PFSK-1 (cell line): Measurements from ENCODE around the gene ZNF740.

Experiments used
- FOXP2 ChIP-seq: optimal IDR thresholded peaks from 2 replicates; pipeline ENCODE3; 2011; ENCODE audit warnings: borderline replicate concordance, control low read depth, inconsistent platforms; ENCODE audit not compliant: insufficient read depth; ENCODE audit errors: extremely low read length, extremely low read depth
- POLR2AphosphoS5 ChIP-seq: IDR thresholded peaks from 2 replicates; pipeline ENCODE4 v1.6.1; 2012; ENCODE audit warnings: low read depth, mild to moderate bottlenecking, control low read depth, low read length, moderate library complexity
- SIN3A ChIP-seq: IDR thresholded peaks from 2 replicates; pipeline ENCODE4 v1.6.1; 2012; ENCODE audit warnings: mild to moderate bottlenecking, low read length, moderate library complexity, borderline replicate concordance; ENCODE audit not compliant: insufficient read depth
- TAF1 ChIP-seq: IDR thresholded peaks from 2 replicates; pipeline ENCODE4 v1.6.1; 2012; ENCODE audit warnings: low read length, control low read depth, borderline replicate concordance; ENCODE audit not compliant: insufficient read depth
- TF ChIP-seq, protein P1 (sequence below), 2 experiments: IDR thresholded peaks; 2 replicates each; pipeline versions ENCODE4 v1.6.1 to v1.8.0; 2011 to 2012; ENCODE audit warnings: low read depth in 2 of 2, low read length in 2 of 2, control low read depth in 1 of 2, inconsistent platforms in 1 of 2, mild to moderate bottlenecking in 1 of 2, moderate library complexity in 1 of 2; ENCODE audit not compliant: insufficient read depth in 1 of 2

ZNF740 gene

DNA sequence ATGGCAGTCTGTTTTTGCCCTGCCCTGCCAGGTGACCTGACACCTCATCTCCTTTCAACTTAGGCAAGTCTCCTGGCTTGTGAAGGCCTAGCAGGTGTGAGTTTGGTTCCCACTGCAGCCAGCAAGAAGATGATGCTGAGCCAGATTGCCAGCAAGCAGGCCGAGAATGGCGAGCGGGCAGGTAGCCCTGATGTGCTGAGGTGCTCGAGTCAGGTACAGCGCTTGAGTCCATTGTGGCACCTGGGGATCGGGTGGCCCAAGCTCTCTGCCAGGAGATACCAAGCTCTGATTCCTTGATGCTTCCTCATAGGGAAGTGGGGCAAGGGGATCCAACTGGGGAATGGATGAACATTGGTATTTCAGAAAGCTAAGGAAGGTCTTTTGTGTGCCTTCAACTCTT, 4.3 kb downstream of the ZNF740 start:
- TF ChIP-seq TAF1 (no peak), SIN3A (no peak), POLR2AphosphoS5 (no peak), FOXP2 (no peak)
- TF ChIP-seq, protein P1, sequence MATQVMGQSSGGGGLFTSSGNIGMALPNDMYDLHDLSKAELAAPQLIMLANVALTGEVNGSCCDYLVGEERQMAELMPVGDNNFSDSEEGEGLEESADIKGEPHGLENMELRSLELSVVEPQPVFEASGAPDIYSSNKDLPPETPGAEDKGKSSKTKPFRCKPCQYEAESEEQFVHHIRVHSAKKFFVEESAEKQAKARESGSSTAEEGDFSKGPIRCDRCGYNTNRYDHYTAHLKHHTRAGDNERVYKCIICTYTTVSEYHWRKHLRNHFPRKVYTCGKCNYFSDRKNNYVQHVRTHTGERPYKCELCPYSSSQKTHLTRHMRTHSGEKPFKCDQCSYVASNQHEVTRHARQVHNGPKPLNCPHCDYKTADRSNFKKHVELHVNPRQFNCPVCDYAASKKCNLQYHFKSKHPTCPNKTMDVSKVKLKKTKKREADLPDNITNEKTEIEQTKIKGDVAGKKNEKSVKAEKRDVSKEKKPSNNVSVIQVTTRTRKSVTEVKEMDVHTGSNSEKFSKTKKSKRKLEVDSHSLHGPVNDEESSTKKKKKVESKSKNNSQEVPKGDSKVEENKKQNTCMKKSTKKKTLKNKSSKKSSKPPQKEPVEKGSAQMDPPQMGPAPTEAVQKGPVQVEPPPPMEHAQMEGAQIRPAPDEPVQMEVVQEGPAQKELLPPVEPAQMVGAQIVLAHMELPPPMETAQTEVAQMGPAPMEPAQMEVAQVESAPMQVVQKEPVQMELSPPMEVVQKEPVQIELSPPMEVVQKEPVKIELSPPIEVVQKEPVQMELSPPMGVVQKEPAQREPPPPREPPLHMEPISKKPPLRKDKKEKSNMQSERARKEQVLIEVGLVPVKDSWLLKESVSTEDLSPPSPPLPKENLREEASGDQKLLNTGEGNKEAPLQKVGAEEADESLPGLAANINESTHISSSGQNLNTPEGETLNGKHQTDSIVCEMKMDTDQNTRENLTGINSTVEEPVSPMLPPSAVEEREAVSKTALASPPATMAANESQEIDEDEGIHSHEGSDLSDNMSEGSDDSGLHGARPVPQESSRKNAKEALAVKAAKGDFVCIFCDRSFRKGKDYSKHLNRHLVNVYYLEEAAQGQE (IDR thresholded peaks at IDR 0.05; ENCODE audit: insufficient read depth in 1 of 2, low read depth in 2 of 2, low read length in 2 of 2): no peak

GRCh38 chr12:53185582-53186153, 5.1 kb downstream of the ZNF740 start:
- TF ChIP-seq, protein P1 (IDR thresholded peaks at IDR 0.05; ENCODE audit: insufficient read depth in 1 of 2, low read depth in 2 of 2, low read length in 2 of 2): no peak
- TF ChIP-seq FOXP2: no peak
- no peak for TF ChIP-seq SIN3A
- TF ChIP-seq TAF1: no peak
- no peak for TF ChIP-seq POLR2AphosphoS5

- TF ChIP-seq, protein P1 (IDR thresholded peaks at IDR 0.05; ENCODE audit: insufficient read depth in 1 of 2, low read depth in 2 of 2, low read length in 2 of 2): no peak
- no peak for TF ChIP-seq SIN3A
- no peak for TF ChIP-seq TAF1
- TF ChIP-seq FOXP2: no peak
- TF ChIP-seq POLR2AphosphoS5: no peak
Measured at GRCh38 chr12:53186745-53187144, 6.2 kb downstream of the ZNF740 start.

DNA sequence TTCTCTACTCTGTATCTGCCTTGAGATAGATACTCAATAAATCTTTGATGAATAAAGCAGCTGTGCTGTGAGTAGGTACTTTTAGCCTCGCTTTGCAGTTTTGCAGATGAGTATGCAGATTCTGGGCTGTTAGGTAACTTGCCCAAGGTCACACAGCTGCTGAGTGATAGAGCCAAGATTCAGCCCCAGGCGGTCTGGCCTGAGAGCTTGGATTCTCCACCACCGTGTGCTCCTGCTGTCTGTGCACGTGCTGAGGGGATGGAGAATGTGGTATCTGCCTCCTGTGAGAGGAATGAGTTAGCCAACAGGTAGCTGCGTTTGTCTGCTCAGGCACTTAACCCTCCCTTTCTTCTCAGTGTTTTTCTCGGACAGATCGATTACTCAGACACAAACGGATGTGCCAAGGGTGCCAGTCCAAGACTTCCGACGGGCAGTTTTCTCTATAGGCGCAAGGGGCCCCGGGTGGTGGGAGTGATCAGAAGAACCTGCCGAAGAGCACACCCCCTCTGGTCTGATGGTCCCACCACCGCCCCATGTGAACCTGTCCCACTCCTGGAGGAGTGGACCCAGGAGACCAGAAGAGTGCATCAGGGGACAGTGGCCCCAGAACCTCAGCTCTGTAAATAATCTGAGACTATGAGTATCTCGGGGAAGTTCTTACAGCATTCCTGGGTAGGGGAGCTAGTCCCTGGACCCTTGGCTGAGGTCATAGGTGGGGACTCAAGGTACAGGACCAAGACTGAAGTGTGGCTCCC, 6.8 kb downstream of the ZNF740 start:
- TF ChIP-seq TAF1: no peak
- no peak for TF ChIP-seq FOXP2
- TF ChIP-seq POLR2AphosphoS5: no peak
- TF ChIP-seq SIN3A: no peak
- TF ChIP-seq, protein P1 (IDR thresholded peaks at IDR 0.05; ENCODE audit: insufficient read depth in 1 of 2, low read depth in 2 of 2, low read length in 2 of 2): no peak
